ENCODE measurements around the gene TIGD6. TPM values are rescaled to one million over a fixed set of nuclear protein-coding genes. Genes with fewer than 3 reads are reported as not detected.
"Not testable (repeated sequence)": the region's sequence is repeated elsewhere in the genome, so short reads cannot be mapped to it uniquely, and the experiment has no call there.

TIGD6 gene
- 1 to 10 TPM; 5.8 to 6.6 (median 6.5) TPM for polyA plus RNA-seq (ENCODE audit: insufficient read length in 3 of 3)
- long read RNA-seq, donor 1, full-length matches to known transcripts, result 3 of 3 reads
- long read RNA-seq, donor 1, partial matches to known transcripts, result 0 of 3 reads
- long read RNA-seq, donor 1, other reads (novel, unspliced or antisense), result 0 of 3 reads
- long read RNA-seq, donor 2, full-length matches to known transcripts, result 5 of 5 reads
- long read RNA-seq, donor 2, partial matches to known transcripts, result 0 of 5 reads
- long read RNA-seq, donor 2, other reads (novel, unspliced or antisense), result 0 of 5 reads
- long read RNA-seq, donor 3, full-length matches to known transcripts, result 1 of 1 reads
- long read RNA-seq, donor 3, partial matches to known transcripts, result 0 of 1 reads
- long read RNA-seq, donor 3, other reads (novel, unspliced or antisense), result 0 of 1 reads
- long read RNA-seq, donor 4, full-length matches to known transcripts, result 4 of 4 reads
- long read RNA-seq, donor 4, partial matches to known transcripts, result 0 of 4 reads
- long read RNA-seq, donor 4, other reads (novel, unspliced or antisense), result 0 of 4 reads
- long read RNA-seq, donor 5, result 0 reads
- long read RNA-seq, donor 6, full-length matches to known transcripts, result 2 of 2 reads
- long read RNA-seq, donor 6, partial matches to known transcripts, result 0 of 2 reads
- long read RNA-seq, donor 6, other reads (novel, unspliced or antisense), result 0 of 2 reads
- long read RNA-seq, donor 7, result 0 reads
- long read RNA-seq, donor 8, result 0 reads
- long read RNA-seq, donor 9, full-length matches to known transcripts, result 1 of 7 reads
- long read RNA-seq, donor 9, partial matches to known transcripts, result 6 of 7 reads
- long read RNA-seq, donor 9, other reads (novel, unspliced or antisense), result 0 of 7 reads
- long read RNA-seq, donor 10, full-length matches to known transcripts, result 5 of 5 reads
- long read RNA-seq, donor 10, partial matches to known transcripts, result 0 of 5 reads
- long read RNA-seq, donor 10, other reads (novel, unspliced or antisense), result 0 of 5 reads
- long read RNA-seq, donor 11, full-length matches to known transcripts, result 3 of 3 reads
- long read RNA-seq, donor 11, partial matches to known transcripts, result 0 of 3 reads
- long read RNA-seq, donor 11, other reads (novel, unspliced or antisense), result 0 of 3 reads
- long read RNA-seq, donor 12, result 0 reads
- long read RNA-seq, donor 13, result 0 reads
- long read RNA-seq, donor 14, full-length matches to known transcripts, result 7 of 7 reads
- long read RNA-seq, donor 14, partial matches to known transcripts, result 0 of 7 reads
- long read RNA-seq, donor 14, other reads (novel, unspliced or antisense), result 0 of 7 reads
- long read RNA-seq, donor 15, full-length matches to known transcripts, result 1 of 1 reads
- long read RNA-seq, donor 15, partial matches to known transcripts, result 0 of 1 reads
- long read RNA-seq, donor 15, other reads (novel, unspliced or antisense), result 0 of 1 reads
- long read RNA-seq, donor 16, full-length matches to known transcripts, result 8 of 8 reads
- long read RNA-seq, donor 16, partial matches to known transcripts, result 0 of 8 reads
- long read RNA-seq, donor 16, other reads (novel, unspliced or antisense), result 0 of 8 reads

GRCh38 chr5:150000256-150000989 is at the start of gene TIGD6, which contains the start of gene HMGXB3:
TSS of gene TIGD6 (minus strand) at chr5:150000654. CDS start at chr5:149996348, 4,306 bp downstream.
TSS of gene HMGXB3 (plus strand) at chr5:150000739. CDS start at chr5:150004853, 4,114 bp downstream.
- peak; percentile 80 to 94 (median 90) for DNase-seq (ENCODE audit: extremely low read depth in 1 of 11, low read depth in 9 of 11, low spot score in 4 of 11)

DNA sequence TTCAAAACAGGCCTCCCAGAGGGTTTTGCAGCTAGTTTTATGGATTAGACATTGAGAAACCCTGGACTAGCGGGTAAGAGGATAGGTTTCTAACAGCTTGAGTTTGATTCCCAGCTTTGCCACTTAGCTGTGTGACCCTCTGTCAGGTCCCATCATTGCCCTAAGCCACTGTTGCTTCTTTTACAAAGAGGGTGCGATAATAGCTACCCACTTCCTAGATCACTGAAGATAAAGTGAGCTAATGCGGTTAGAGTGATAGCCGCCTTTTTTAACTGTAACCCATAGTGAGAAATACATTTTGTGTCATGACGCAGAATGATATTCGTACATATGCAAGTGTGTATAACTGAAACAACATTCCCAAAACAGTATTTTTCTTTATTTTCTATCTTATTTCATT is 45.6 kb upstream of the TIGD6 start:
- DNase-seq (ENCODE audit: extremely low read depth in 1 of 11, low read depth in 9 of 11, low spot score in 4 of 11), result no peak

DNA sequence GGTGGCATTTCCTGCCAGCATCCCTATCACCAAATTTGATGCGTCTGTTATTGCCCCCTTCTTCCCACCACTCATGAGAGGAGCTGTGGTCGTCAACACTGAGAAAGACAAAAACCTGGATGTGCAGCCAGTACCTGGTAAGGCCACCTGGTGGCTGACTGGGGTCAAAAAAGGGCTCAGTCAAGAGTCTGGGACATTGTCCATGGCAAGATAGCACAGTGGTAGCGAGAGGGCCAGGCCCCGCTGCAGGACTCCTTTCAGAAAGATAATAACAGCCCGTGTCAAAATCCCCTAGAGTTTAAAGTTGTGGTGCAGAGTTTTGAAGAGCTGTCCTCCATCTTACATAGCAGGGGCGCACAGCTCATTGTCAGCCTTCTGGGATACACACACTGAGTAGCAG is 45.1 kb upstream of the TIGD6 start:
- no peak for DNase-seq (ENCODE audit: extremely low read depth in 1 of 11, low read depth in 9 of 11, low spot score in 4 of 11)

- DNase-seq (ENCODE audit: extremely low read depth in 1 of 11, low read depth in 9 of 11, low spot score in 4 of 11), result no peak
These were observed 44.3 kb upstream of the TIGD6 start for GRCh38 chr5:150044712-150045111.

DNA sequence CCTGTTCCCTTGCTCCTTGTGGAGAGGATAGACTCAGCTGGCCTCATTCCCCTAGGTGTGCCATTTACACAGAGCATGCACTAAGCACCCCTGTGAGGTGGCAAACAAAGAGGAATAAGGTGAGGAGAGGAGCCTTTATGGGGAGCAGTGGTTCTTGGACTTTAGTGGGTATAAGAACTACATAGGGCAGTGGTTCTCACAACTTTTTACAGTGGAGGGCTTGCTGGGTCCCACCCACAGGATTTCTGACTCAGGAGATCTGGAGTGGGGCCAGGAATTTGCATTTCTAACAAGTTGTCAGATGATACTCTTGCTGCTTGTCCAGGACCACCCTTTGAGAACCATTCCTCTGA is 43.9 kb upstream of the TIGD6 start:
- DNase-seq (ENCODE audit: extremely low read depth in 1 of 11, low read depth in 9 of 11, low spot score in 4 of 11), result no peak

GRCh38 chr5:150043657-150044328 is 43.3 kb upstream of the TIGD6 start:
- no peak for DNase-seq (ENCODE audit: extremely low read depth in 1 of 11, low read depth in 9 of 11, low spot score in 4 of 11)

- DNase-seq (ENCODE audit: extremely low read depth in 1 of 11, low read depth in 9 of 11, low spot score in 4 of 11), result no peak
These were observed 42.0 kb upstream of the TIGD6 start for GRCh38 chr5:150042459-150042858.

DNA sequence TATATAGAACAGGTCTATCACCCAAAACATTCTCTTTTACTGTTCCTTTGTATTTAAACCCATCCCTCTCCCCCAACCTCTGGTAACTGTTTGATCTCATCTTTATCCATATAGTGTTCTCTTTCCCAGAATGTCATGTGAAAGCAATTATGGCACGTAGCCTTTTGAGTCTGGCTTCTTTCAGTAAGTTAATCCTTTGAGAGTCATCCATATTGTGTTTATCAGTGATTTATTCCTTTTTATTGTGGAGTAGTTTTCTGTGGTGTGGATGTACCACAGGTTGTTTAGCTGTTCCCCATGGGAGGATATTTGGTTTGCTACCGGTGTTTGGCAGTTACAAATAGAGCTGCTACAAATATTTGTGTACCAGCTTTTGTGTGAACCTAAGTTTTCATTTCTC is 38.1 kb upstream of the TIGD6 start:
- no peak for DNase-seq (ENCODE audit: extremely low read depth in 1 of 11, low read depth in 9 of 11, low spot score in 4 of 11)

GRCh38 chr5:150036513-150036912 is 36.1 kb upstream of the TIGD6 start:
- DNase-seq (ENCODE audit: extremely low read depth in 1 of 11, low read depth in 9 of 11, low spot score in 4 of 11), result no peak

DNA sequence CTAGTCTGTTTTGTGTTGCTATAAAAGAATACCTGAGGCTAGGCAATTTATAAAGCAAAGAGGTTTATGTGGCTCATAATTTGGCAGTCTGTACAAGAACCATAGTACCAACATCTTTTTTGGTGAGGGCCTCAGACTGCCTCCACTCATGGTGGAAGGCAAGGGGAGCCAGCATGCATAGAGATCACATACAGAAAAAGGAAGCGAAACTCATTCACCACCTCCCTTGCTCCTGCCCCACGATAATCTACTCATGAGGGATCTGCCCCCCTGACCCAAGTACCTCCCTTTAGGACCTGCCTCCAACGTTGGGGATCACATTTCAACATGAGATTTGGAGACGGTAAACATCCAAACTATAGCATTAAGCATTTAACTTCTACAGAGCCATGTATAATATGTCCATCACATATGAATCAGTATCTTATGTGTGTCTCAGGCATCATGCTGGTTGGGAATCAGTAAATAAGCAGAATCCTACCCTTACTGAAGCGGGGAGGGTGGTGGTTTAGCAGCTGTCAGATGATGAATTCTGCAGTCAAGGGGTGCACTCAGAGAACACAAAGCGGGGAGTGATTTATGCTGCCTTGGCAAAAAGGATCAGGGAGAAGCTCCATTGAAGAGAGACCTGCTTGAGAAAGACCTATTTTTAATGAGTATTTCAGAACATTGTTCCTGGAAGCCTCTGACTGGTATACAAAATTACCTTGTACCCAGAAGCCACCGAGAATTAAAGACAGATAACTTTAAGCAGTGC is 34.9 kb upstream of the TIGD6 start:
- DNase-seq (ENCODE audit: extremely low read depth in 1 of 11, low read depth in 9 of 11, low spot score in 4 of 11), result no peak

GRCh38 chr5:150034662-150035061 is 34.2 kb upstream of the TIGD6 start:
- no peak for DNase-seq (ENCODE audit: extremely low read depth in 1 of 11, low read depth in 9 of 11, low spot score in 4 of 11)

DNA sequence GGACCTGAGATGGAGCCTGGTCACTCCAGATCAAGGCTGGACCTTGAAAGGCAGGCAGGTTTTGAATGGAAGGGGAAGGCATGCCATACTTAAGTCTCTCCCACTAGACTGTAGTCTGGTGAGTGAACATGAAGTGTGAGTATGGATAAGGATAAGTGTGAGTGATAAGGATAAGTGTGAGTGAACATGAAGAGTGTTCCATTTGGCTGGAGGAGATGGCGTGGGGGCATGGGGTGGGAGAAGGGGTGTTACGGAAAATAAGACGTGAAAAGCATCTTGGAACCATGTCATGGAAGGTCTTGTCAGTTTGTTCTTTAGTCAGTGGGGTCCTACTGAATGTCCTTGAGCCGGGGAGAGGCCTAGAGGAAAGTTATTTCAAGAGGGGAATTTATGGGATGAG is 32.9 kb upstream of the TIGD6 start:
- no peak for DNase-seq (ENCODE audit: extremely low read depth in 1 of 11, low read depth in 9 of 11, low spot score in 4 of 11)

DNA sequence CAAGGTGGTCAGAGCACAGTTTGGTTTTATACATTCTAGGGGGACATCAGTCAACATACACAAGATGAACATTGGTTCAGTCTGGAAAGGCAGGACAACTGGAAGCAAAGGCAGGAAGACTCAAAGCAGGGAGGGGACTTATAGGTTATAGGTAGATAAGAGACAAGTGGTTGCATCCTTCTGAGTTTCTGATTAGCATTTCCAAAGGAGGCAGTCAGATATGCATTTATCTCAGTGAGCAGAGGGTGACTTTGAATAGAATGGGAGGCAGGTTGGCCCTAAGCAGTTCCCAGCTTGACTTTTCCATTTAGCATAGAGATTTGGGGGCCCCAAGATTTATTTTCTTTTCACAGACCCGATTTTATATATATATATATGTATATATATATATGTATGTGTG is 27.6 kb upstream of the TIGD6 start:
- DNase-seq (ENCODE audit: extremely low read depth in 1 of 11, low read depth in 9 of 11, low spot score in 4 of 11), result not testable (repeated sequence)

DNA sequence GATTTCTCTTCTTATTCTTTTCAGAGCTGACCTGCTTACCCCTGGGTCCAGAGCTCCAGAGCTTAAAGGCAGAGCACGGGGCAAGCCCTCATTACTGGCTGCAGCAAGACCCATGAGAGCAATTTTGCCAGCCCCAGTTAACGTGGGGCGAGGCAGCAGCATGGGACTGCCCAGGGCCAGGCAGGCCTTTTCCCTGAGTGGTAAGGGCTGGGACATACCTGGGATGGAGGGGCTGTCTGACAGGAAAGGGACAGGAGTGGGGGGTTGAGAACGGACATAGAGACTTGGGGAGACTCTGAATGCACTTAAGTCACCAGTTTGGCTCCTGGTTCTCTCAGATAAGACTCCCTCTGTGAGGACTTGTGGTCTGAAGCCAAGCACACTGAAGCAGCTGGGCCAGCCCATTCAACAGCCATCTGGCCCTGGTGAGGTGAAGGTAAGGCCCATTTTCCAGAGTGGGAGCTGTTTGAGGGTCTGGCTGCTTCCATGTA is 26.3 kb upstream of the TIGD6 start:
- DNase-seq (ENCODE audit: extremely low read depth in 1 of 11, low read depth in 9 of 11, low spot score in 4 of 11), result no peak

DNA sequence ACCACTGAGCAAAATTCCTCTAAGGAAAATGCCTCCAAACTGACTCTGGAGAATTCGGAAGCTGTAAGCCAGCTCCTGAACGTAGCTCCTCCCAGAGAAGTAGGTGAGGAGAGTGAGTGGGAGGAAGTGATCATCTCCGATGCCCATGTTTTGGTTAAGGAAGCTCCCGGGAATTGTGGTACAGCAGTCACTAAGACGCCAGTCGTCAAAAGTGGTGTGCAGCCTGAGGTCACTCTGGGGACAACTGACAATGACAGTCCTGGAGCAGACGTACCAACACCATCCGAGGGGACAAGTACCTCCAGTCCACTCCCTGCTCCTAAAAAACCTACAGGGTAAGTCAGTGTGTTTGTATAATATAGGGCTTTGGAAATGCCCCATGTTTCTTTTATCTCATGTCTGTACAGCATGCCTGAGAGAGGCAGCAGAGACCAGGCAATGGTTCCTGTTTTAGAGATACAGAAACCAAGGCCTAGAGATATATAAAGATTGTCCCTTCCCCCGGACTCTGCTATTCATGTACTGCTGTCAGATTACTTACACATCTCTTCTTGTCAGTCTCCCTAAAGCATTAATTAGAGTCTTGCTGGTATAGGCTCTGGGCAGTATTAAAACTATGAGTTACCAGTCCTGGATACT is 24.0 kb upstream of the TIGD6 start:
- no peak for DNase-seq (ENCODE audit: extremely low read depth in 1 of 11, low read depth in 9 of 11, low spot score in 4 of 11)

- no peak for DNase-seq (ENCODE audit: extremely low read depth in 1 of 11, low read depth in 9 of 11, low spot score in 4 of 11)
These were observed 22.7 kb upstream of the TIGD6 start for GRCh38 chr5:150023136-150023535.
